ENCODE results near the gene NCAM1. TPM values are rescaled to one million over a fixed set of nuclear protein-coding genes. Genes with fewer than 3 reads are reported as not detected.

Gene NCAM1
- total and polyA plus RNA-seq, 2 experiments from 2014 or later: 0.76 to 1.6 TPM

- TF ChIP-seq EZH2phosphoT487 (IDR thresholded peaks at IDR 0.05; ENCODE audit: unreplicated experiment): no peak
- H3F3A ChIP-seq (replicated peaks; ENCODE audit: low read depth): no peaks in the 10 kb centered on the region
- no peaks in the 10 kb centered on the region for H3K27me3 Mint-ChIP-seq (ENCODE audit: insufficient read depth, low read depth, poor library complexity)
- no peak overlapping the region for H3K27ac Mint-ChIP-seq
- no peaks in the 10 kb centered on the region for H3K4me1 ChIP-seq (ENCODE audit: insufficient read depth)
- no peaks in the 10 kb centered on the region for H3K36me3 Mint-ChIP-seq (ENCODE audit: low read depth)
- no peaks in the 10 kb centered on the region for H4K20me1 ChIP-seq (replicated peaks; ENCODE audit: insufficient read depth)
- H3K4me2 ChIP-seq: no peak overlapping the region
- H3K9me2 ChIP-seq (ENCODE audit: insufficient read depth): peaks cover 5% of the 10 kb centered on the region; the same call in 1 of the 2 replicates
- no peaks in the 10 kb centered on the region for H3K9me3 Mint-ChIP-seq
- no peaks in the 10 kb centered on the region for H3K27me3 ChIP-seq (ENCODE audit: insufficient read depth)
- no peaks in the 10 kb centered on the region for H3K36me3 ChIP-seq (ENCODE audit: insufficient read depth)
- H3K27ac ChIP-seq (ENCODE audit: low read depth): no peak overlapping the region
- H2AFZ ChIP-seq: no peak overlapping the region
- no peaks in the 10 kb centered on the region; the same call in 2 of the 3 replicates for H3K4me1 Mint-ChIP-seq
- no peak for DNase-seq (ENCODE audit: low spot score)
- no peak for ATAC-seq
- H3K4me3 ChIP-seq: no peak overlapping the region
- no peak overlapping the region for H3K4me3 Mint-ChIP-seq
- H3K79me2 ChIP-seq (replicated peaks; ENCODE audit: insufficient read depth): no peaks in the 10 kb centered on the region
Observed at GRCh38 chr11:113015098-113015455, 53.9 kb downstream of the NCAM1 start.

- ATAC-seq: no peak
- H3K9me3 Mint-ChIP-seq: no peaks in the 10 kb centered on the region
Observed at GRCh38 chr11:113016905-113017304, 55.7 kb downstream of the NCAM1 start.

More at GRCh38 chr11:113016905-113017304, 55.7 kb downstream of the NCAM1 start:
- H3K36me3 Mint-ChIP-seq (ENCODE audit: low read depth): no peaks in the 10 kb centered on the region
- no peaks in the 10 kb centered on the region for H3K27me3 Mint-ChIP-seq (ENCODE audit: insufficient read depth, low read depth, poor library complexity)
- no peaks in the 10 kb centered on the region for H4K20me1 ChIP-seq (replicated peaks; ENCODE audit: insufficient read depth)
- H3K4me3 ChIP-seq: no peak overlapping the region
- H3K79me2 ChIP-seq (replicated peaks; ENCODE audit: insufficient read depth): no peaks in the 10 kb centered on the region
- H2AFZ ChIP-seq: no peak overlapping the region
- no peak overlapping the region for H3K4me3 Mint-ChIP-seq
- H3K27me3 ChIP-seq (ENCODE audit: insufficient read depth): no peaks in the 10 kb centered on the region
- no peaks in the 10 kb centered on the region for H3F3A ChIP-seq (replicated peaks; ENCODE audit: low read depth)
- no peak overlapping the region for H3K27ac Mint-ChIP-seq
- no peaks in the 10 kb centered on the region; the same call in 2 of the 3 replicates for H3K4me1 Mint-ChIP-seq
- H3K36me3 ChIP-seq (ENCODE audit: insufficient read depth): no peaks in the 10 kb centered on the region
- H3K4me1 ChIP-seq (ENCODE audit: insufficient read depth): no peaks in the 10 kb centered on the region
- no peak overlapping the region for H3K27ac ChIP-seq (ENCODE audit: low read depth)
- DNase-seq (ENCODE audit: low spot score): no peak
- TF ChIP-seq EZH2phosphoT487 (IDR thresholded peaks at IDR 0.05; ENCODE audit: unreplicated experiment) (no peak), POLR2AphosphoS5 (IDR thresholded peaks at IDR 0.05; ENCODE audit: low read depth) (no peak), JUNB (IDR thresholded peaks at IDR 0.05; ENCODE audit: unreplicated experiment) (no peak), ZNF462 (CRISPR knock-in tag; IDR thresholded peaks at IDR 0.05) (no peak), CTCF (conservative IDR thresholded peaks at IDR 0.05; ENCODE audit: low read depth in 2 of 2) (no peak), ZNF114 (CRISPR knock-in tag; IDR thresholded peaks at IDR 0.05) (no peak), STAT1 (IDR thresholded peaks at IDR 0.05; ENCODE audit: unreplicated experiment) (no peak), ZNF331 (CRISPR knock-in tag; IDR thresholded peaks at IDR 0.05; ENCODE audit: low read depth) (no peak)
- peaks cover 5% of the 10 kb centered on the region; the same call in 1 of the 2 replicates for H3K9me2 ChIP-seq (ENCODE audit: insufficient read depth)
- no peak overlapping the region for H3K4me2 ChIP-seq
